GM19240 (cell line): ENCODE results near the gene PADI3.

Experiments used
- DNase-seq: peaks from one replicate; pipeline ENCODE4 v3.0.0; 2011; ENCODE audit warnings: low spot score; ENCODE audit not compliant: insufficient read length

The PADI3 gene

DNA sequence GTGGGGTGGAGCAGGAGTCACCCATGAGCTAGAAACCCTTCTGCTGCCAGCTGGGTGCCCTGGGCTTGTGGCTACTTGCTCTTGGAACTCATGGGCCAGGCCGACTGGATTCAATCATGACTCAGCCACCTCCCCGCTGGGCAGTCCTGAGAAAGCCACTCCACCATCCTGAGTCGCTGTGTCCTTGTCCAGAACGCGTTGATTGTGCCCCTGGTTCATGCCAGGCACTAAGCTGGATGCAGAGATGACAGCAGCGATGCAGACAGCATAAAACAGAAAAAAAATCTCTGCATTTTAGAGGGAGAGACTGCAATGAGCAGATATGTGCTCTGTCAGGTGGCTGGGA is 33.4 kb upstream of the PADI3 start:
- no peak for DNase-seq

DNA sequence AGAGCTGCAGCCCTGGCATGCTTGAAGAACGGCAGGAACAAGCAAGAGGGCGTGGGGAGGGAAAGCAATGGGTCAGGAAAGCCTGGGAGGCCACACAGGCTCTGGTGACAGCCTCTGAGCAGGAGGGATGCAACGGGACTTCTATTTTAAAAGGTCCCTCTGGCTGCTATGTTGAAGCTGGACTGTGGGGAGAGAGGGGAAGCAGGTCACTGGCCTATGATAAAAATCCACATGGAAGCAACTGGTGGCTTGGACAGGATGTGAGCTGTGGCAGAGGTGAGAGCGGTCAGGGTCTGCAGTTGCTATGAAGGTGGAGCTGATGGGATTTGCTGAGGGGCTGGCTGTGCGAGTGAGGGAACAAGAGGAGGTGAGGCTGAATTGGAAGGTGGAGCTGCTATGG is 32.8 kb upstream of the PADI3 start:
- DNase-seq = no peak

DNA sequence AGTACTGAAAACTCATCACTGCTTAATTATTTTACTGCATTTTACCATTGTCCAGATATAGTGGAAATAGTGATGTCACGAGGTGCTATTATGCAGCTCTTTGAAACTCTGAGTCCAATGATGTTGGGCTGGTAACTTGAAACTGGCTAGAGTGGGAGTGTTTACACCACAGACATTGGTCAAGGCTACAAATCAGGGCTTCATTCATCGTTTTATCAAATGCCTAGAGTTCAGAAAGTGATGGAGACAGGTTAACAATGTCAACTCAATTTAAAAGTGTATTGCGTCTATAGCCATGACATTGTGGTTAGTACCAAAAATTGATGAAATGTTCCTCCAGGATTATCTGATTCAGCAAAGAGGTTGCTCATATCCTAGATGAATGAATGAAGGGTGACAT is 31.3 kb upstream of the PADI3 start:
- DNase-seq = no peak

DNA sequence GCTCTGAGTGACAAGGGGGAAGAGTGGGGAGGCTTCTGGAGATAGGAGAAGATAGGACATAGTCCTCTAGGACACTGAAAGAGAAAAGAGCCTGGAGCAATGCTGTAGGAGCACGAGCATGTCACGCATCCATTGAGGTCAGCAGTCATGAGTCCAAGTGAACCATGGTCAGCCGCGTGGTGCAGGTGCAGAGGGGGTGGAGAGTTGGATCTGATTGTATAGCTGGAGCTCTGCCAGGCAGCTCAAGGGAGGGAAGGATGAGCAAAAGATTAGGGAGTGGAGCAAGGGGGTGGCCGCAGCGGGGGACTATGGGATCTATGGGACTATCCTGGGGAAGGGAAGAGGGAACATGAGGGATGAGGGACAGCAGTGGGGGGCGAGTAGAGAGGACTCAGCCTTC is 30.0 kb upstream of the PADI3 start:
- no peak for DNase-seq

DNA sequence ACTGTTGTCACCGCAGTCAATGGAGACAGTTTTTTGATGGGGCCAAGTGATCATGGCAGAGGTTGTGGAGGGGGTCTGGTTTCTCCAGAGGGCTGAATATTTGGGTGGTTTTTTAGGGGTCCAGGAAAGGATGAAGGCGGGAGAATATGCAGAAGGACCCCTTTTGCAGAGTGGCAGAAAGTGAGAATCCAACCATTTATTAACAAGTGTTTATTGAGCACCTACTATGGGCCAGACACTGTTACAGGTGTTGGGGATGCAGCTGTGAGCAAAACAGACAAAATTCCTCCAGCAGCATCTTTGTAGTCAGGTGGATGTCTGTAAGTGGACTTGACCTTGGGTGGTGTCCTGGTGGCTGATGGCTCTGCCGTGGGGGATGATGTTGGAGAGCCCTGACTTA is 28.6 kb upstream of the PADI3 start:
- DNase-seq = no peak

DNA sequence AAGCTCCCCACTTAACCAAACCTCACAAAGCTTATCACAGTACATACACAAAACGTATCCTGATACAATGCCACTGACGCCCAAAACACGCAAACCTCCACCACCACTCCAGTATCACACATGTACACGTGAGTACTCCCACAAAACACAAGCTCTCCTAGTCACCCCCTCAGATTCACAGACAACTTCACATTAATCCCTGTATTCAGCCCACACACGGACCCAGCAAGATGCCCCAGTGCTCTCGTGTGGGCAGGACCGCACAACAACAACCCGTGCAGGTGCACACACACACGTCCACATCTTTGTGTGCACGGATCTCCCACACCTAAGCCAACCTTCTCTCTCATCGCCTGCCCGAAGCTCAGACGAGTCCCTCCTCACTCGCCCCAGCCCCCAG is 26.3 kb upstream of the PADI3 start:
- no peak for DNase-seq

DNA sequence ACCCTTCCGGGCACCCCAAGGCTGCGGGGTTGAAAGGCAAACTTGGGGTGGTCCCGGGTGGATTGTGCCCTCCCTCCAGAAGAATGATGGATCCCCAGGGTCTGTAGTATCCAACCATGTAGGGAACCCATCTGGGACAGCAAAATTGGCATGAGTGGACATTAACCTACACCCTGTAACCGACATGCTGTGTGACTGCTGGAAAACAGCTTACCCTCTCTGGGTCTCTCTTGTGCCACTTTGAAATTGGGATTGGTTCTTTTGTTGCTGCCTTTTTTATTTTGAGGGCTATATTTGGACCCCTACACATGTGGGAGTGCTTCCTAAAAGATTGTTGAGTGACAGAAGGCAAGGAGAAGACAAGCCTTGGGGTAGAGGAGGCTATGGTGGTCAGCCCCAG is 24.5 kb upstream of the PADI3 start:
- DNase-seq = no peak

DNA sequence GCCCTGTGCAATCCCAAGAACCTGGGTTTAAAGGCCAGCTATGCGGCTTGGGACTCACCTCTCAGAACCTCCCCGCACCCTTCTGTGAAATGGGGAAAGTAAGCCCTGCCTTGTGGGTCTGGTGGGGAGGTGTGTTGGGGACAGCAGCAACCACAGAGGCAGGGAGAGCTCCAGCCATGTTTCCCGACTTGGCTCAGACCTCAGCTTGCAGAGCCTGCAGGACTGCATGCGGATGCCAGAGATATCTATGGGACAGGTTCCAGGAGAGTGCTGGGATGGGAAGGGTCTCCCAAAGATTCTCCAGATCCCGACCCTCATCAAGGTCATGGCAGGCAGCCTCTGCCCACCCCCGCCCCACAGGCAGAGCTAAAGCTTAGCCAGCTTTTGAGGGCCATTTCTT is 23.8 kb upstream of the PADI3 start:
- no peak for DNase-seq

DNA sequence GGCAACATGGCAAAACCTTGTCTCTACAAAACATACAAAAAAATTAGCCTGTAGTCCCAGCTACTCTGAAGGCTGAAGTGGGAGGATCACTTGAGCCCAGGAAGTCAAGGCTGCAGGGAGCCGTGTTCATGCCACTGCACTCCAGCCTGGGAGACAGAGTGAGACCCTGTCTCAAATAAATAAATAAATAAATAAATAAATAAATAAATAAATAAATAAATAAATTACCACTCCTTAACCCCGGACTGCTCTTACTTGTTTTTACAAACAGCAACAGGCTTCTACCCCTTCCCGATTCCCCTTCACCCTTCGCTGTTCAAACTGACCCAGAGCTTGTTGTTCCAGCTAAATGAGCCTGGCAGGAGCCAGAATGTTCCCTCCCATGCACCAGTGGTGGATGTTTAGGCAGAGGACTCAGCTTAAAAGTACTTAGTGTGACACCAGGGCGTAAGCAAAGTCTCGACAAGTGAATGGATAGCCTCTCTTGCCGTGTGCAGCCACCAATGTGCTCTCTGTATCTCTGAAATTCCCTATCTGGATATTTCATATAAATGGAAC is 21.5 kb upstream of the PADI3 start:
- DNase-seq = no peak

DNA sequence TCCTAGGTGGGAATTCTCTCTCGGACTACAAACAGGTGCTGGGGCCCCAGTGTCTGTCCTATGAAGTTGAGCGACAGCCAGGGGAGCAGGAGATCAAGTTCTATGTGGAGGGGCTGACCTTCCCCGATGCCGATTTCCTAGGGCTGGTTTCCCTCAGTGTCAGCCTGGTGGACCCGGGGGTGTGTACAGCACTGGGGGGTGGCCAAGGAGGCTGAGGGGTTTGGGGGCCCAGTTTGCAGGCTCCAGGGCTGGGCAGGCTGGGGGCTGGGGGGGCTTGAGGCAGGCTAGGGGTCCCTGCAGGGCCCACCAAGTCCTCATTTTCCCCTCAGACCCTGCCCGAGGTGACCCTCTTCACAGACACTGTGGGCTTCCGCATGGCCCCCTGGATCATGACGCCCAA is 20.3 kb upstream of the PADI3 start:
- no peak for DNase-seq

DNA sequence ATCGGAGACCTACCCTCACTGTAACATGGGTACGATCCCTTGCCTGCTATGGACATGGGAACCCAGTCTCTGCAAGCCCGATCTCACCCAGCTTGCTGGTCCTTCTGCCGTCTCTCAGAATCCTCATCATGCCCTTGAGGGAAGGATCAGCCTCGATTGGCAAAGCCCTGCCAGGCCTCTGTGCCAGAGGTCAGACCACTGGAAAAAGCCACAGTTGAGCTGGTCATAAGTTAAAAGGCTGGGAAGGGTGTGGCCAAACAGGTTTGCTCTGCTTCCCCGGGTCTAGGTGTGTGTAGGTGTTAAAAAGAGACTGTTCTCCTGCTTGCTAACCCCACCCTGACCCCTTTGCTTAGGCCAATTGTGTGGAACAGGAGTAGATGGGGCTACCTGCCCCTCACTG is 19.5 kb upstream of the PADI3 start:
- DNase-seq = no peak

DNA sequence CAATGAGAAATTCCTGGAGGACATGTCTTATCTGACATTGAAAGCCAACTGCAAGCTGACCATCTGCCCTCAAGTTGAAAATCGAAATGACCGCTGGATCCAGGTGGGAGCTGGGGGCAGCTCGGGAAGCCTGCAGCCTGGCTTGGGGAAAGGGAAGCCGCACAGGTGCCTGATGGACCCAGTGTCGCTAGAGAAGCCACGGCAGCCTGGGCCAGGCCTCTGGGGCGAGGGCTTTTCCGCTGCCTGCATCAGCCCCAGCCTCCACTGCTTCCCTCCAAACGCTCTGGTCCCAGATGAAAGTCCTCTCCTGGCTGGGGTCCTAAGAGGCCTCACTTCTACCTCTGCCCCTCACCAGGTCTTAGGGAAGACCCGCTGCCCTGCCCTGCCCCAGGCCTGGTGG is 18.8 kb upstream of the PADI3 start:
- DNase-seq = no peak

DNA sequence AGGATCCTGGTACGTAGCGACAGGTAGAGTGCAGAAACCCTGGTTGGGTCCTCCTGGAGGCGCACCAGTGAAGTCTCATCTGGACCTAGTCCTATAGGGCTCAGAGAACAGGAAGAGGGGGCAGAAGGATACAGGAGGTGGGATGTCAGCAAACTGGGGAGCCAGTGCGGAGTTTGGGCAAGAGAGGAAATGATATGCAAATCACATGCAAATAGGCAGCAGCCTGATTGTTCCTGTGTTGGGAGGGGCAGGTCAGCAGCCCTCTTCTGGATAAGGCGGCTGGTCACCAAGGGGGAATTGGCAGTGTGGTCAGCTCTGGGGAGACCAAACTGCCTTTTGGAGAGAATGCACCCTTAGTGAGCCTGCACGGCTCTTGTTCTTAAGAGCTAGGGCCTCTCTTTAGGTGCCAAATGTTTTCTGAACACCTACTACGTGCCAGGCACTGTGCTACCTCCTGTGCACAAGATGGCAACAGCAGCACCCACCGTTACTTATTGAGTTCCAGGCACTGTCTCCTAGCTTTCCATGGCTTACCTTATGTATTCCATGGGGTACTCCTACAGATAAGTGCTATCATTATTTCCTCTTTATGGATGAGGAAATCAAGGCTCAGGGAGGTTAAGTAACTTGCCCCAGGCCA is 18.1 kb upstream of the PADI3 start:
- no peak for DNase-seq

DNA sequence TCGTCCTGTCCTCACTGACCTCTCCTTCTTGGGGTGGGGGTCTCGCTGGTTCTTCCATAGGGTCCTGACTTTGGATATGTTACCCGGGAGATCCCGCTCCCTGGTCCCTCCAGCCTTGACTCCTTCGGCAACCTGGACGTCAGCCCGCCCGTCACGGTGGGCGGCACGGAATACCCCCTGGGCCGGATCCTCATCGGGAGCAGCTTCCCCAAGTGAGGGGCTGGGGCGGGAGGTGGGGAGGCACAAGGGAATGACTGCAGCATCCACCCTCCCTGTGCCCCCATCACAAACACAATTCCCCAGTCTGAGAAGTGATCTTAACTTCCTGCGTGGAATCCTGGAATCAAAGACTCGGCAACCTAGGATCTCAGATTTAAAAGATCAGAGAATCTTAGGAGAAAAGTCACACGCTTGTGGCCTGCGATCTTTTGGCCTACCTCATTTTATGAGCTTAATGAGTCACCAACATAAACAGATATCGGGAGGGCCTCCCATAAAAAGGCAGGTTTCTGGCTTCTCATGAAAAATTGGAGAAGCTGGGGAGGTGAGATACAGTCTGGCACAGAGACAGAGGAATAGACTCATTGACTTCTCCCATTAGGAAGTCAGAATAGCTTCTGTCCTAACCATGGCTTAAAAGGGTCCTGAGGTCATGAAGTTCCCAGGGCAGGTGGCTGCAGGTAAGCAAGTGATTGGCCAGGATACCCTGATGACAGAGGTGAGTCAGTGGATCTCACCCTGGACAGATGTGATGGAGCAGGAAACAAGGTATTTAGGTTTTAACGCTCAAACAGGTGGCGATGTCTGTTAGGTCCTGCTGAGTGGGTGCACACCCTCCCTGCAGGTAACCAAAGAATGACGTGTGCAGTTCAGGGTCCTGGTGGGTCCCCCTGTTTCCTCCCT is 15.9 kb upstream of the PADI3 start:
- DNase-seq = no peak

DNA sequence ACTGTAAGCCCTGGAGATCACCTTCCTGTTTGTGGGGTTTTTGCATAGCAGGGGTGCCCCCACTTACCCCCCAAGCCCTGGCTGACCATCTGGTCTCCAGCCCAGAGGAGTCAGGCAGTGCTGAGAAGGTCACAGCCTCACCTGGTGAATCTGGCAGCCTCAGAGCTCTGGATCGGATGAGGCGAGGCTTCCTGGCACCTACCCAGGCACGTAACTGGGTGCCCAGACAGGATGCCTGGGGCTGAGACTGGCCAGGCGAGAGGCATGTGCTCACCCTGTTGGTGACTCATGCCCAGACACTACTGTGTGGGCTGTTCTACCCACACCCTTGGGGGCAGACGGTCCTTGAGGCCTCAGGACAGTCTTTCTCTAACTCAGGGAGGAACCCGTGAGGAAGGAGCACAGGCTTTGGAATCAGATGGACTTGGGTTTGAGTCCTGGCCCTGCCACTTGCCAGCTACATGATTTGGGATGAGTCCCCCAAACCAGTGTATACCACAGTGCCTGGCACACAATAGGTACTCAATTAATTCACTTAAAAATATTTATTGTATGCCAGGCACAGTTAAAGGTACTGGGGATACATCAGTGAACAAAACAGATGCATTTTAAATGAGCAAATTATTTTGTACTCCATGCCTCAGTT is 15.1 kb upstream of the PADI3 start:
- no peak for DNase-seq

DNA sequence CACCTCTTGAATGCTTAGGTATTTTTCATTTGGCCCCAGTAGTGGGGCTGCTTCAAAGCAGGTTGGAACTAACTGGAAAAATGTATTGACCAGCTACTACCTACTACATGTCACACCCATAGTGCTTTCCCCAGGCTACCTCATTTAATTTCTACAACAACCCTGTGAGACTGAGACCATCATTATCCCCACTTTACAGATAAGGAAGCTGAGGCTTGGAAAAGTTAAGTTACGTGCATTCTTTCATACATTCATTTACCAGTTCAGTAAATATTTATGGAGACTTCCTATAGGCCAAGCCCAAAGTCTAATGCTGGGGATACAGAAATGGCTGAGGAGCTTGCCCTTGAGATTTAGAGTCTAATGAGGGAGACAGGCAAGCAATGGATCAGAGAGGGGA is 14.5 kb upstream of the PADI3 start:
- no peak for DNase-seq

DNA sequence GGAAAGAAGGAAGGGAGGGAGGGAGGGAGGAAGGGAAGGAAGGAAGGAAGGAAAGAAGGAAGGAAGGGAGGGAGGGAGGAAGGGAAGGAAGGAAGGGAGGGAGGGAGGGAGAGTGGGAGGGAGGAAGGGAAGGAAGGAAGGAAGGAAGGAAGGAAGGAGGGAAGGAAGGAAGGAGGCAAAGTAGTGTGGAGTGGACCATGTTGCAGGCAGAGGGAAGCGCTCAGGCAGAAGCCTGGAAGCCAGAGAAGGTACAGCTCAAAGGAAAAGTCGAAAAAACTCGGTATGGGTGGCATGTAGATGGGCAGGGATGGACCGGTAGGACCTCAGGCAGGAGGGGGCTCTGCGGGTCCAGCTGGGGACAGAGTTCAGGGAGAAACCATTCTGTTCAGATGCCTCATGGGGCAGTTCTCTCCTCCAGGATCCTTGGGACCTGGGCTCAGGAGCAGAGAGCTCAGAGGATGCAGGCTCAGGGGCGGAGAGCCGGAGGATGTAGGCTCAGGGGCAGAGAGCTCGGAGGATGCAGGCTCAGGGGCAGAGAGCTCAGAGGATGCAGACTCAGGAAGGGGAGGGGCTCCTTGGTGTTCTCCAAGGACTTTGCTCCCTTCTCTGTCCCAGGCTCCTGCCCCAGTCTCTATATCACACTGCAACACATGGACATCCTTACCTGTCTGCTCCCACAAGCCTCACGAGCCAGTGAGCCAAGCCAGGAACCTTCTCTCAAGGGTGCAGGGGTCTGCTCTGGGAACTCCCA is 13.6 kb upstream of the PADI3 start:
- no peak for DNase-seq

DNA sequence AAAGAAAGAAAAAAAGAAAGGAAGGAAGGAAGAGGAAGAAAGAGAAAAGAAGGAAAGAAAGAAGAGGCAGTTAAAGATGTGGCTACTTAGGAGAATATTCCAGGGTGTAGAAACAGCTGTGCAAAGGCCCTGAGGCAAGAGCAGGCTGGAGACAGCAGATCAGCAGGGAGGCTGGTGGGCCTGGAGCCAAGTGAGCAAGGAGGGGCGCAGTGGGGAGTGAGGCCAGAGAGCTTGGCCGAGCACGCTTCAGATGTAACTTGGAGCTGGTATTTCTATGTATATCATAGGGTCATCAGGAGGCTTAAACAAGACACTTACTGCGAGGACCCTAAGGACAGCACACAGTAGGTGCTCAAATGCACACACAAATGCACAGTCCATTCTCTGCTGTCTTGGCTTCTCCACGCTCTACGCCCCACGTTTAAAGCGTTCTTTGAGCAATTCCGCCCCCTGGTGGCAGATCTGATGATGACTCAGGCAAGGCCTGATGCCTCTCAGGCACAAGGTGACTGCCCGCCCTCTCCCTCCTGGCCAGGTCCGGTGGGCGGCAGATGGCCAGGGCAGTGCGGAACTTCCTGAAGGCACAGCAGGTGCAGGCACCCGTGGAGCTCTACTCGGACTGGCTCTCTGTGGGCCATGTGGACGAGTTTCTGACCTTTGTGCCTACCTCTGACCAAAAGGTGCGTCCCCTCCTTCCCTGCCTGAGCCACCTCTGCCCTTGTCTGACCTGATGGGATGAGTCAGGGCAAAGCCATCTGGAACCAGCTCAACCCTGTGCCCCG is 11.9 kb upstream of the PADI3 start:
- peak; percentile 94 for DNase-seq

DNA sequence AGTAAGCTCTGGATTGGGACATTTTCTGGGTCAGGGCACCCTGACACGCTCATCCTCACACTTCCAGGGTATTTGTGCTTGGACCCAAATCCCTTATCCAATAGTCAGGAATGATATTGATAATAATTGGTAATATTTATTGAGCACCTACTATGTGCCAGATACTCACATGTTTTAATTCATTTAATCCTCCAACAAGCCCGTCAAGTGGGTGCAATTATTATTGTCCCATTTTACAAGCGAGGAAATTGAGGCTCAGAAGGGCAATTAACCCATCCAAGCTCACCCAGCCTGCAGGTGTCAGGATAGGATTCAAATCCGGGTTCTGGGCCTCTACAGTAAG is 11.4 kb upstream of the PADI3 start:
- DNase-seq = no peak

DNA sequence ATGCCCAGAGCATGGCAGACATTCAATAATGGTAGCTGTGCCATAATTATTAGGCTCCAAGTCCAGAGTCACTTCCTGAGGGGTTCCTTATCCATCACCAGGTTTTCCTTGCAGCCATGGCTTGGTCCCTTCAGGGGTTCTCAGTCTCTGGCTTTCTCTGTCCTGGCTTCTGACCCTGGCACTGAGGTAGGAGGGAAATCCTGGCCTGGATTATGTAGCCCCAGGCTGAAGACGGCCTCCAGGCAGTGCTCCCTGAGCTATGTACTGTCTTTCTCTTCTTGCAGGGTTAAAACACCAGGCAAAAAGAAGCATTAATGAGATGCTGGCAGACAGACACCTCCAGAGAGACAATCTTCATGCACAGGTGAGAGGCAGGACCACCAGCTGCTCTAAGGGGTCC is 9.5 kb upstream of the PADI3 start:
- DNase-seq = peak; percentile 64
